ENCODE results near the gene LMAN2L. TPM values are rescaled to one million over a fixed set of nuclear protein-coding genes. Genes with fewer than 3 reads are reported as not detected.

Gene LMAN2L
- polyA plus RNA-seq, 3 donors, result 54.1 to 59.9 (median 54.7) TPM

- no peak for DNase-seq
Observed at GRCh38 chr2:96727431-96727830, 12.4 kb downstream of the LMAN2L start.

- no peak for DNase-seq
Observed at GRCh38 chr2:96726131-96726530, 13.7 kb downstream of the LMAN2L start.

- no peak for DNase-seq
Observed at GRCh38 chr2:96716388-96716787, 23.5 kb downstream of the LMAN2L start.

- DNase-seq, result no peak
Observed at GRCh38 chr2:96715658-96716057, 24.2 kb downstream of the LMAN2L start.

GRCh38 chr2:96710985-96711384, 28.9 kb downstream of the LMAN2L start:
- DNase-seq, result no peak

- DNase-seq, result no peak
Observed at GRCh38 chr2:96703021-96703751, 36.7 kb downstream of the LMAN2L start.

- no peak for DNase-seq
Observed at GRCh38 chr2:96702098-96702785, 37.6 kb downstream of the LMAN2L start.

- no peak for DNase-seq
Observed at GRCh38 chr2:96701636-96702035, 38.2 kb downstream of the LMAN2L start.

- no peak for DNase-seq
Observed at GRCh38 chr2:96700086-96700485, 39.8 kb downstream of the LMAN2L start.

- DNase-seq, result no peak
Observed at GRCh38 chr2:96699621-96700020, 40.2 kb downstream of the LMAN2L start.

GRCh38 chr2:96699021-96699420, 40.8 kb downstream of the LMAN2L start:
- DNase-seq, result no peak

- DNase-seq, result no peak
Observed at GRCh38 chr2:96698221-96698861, 41.5 kb downstream of the LMAN2L start.

- DNase-seq, result no peak
Observed at GRCh38 chr2:96697476-96697875, 42.4 kb downstream of the LMAN2L start.

GRCh38 chr2:96695602-96696001, 44.3 kb downstream of the LMAN2L start:
- no peak for DNase-seq

- DNase-seq, result no peak
Observed at GRCh38 chr2:96694816-96695455, 44.9 kb downstream of the LMAN2L start.

- no peak for DNase-seq
Observed at GRCh38 chr2:96694279-96694678, 45.6 kb downstream of the LMAN2L start.

- DNase-seq, result no peak
Observed at GRCh38 chr2:96693286-96694200, 46.3 kb downstream of the LMAN2L start.

- DNase-seq, result no peak
Observed at GRCh38 chr2:96692094-96692971, 47.5 kb downstream of the LMAN2L start.

- no peak for DNase-seq
Observed at GRCh38 chr2:96691022-96691612, 48.7 kb downstream of the LMAN2L start.
